Measurements from ENCODE around the gene HK2.
"Not testable (repeated sequence)": the region's sequence is repeated elsewhere in the genome, so short reads cannot be mapped to it uniquely, and the experiment has no call there.

Gene HK2

DNA sequence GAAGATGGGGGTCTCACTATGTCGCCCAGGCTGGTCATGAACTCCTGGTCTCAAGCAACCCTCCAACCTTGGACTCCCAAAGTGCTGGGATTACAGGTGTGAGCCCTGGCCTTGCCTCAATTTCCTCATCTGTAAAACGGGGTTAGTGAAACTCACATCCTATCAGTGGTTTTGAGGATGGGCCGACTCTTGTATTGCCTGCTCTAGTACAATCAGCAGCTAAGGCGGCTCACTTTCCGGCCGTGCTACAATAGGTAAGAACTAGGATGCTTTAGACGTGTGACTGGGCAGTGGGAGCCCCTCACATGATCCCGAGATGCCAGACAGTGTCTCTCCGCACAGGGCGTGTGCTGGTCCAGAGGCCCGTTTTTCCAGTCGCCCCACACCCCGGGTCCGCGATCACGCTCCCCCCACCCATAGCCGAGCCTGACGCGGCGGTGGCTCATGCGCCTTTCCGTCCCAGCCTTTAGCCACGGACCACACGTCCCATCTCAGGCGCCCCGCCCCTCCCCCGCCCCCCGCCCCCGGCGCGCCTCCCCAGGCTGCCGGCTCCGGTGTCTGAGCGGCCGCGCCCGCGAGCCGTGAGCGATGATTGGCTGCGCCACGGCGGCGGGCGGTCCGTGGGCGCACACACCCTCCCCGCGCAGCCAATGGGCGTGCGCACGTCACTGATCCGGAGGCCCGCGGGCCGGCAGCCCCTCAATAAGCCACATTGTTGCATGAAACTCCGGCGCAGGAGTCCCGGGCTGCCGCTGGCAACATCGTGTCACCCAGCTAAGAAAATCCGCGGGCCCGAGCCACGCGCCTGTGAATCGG, at the start of gene HK2:
HK2 (plus strand) TSS at position 710 of the 816 bp plus-strand sequence. CDS start 454 bp downstream, outside the sequence.
- peak; percentile 52 for DNase-seq (ENCODE audit: low read depth)

DNA sequence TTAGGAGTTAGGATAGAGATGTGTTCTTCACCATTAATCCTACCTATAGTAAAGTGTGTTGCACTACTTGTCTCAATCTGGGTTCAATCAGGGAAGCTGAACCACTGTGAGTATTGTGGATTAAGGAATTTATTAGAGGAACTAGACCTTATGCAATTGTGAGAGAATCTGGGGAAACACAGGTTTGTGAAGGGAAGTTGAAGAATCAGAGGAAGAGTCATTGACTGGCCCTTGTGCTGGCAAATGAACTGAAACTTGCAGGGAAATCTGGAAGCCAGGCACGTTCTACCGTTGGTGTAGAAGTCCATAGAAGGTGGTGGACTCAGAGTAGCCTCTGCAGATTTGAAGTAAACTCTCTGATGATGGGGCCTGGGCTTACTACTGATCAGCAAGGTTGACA, 44.7 kb upstream of the HK2 start:
- DNase-seq (ENCODE audit: low read depth) = no peak

DNA sequence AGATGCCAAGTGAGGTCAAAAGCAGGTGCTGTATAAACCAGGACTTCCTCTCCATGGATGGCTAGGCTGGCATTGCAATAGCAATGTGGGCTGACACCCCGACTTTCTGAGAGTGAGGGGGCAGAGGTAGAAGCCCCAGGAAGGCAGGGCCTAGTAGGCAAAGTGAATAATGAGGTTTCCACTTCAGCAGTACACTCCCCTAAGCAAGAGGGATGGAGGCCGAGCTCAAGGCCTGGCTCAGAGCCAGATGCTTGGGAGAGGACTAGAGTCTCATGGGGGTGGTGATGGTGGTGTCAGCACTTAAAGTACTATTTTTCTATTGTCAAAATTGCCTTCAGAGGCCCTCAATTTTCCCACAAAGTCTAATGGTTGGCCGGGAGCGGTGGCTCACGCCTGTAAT, 41.6 kb upstream of the HK2 start:
- DNase-seq (ENCODE audit: low read depth) = no peak

DNA sequence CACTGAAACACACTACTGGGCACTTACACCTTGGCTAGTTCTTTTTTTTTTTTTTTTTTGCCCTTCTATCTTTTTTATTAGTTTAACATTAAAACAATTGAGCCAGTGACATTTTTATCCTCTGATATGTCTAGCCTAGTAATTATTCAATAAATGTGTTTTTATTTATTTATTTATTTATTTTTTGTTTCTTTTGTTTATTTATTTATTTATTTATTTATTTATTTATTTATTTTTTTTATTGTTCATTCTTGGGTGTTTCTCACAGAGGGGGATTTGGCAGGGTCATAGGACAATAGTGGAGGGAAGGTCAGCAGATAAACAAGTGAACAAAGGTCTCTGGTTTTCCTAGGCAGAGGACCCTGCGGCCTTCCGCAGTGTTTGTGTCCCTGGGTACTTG, 39.0 kb upstream of the HK2 start:
- DNase-seq (ENCODE audit: low read depth) = not testable (repeated sequence)

DNA sequence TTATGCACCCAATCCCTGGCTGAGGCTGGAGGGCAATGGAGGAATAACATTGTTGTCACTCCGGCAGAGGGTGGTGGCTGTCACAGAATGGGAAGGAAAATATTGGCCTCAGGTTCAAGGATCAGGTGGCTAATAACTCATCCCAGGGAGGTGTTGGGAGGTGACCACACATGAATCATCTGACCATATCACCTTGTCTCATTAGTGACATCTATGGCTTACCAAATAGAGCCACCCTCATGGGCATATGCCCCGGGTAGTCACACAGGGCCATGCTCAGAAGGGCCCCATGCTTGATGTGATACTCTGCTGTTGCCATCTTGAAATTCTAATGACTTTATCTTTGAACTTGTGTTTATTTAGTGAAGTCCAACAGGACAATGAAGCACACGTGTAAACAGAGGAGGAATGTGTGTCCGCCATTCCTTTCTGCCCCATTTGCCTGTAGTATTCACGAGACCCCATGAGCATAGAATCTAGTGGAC, 27.5 kb upstream of the HK2 start:
- DNase-seq (ENCODE audit: low read depth) = no peak

DNA sequence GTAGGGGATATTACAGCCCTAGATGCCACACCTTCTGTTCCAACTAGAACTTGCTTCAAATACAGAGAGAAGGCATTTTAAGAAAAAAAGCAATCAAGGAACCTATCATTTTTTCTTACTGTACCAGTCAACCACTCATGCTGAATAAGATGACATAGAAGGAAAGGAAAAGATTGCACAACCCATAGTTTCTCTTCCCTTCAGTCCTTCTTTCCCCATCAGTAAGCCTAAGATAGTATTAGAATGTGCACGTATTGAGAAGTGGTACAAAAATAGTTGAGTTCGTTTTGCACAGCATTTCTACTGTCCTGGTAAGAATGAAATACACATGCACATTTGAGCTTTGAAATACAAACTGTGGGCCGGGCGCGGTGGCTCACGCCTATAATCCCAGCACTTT, 27.0 kb upstream of the HK2 start:
- no peak for DNase-seq (ENCODE audit: low read depth)

DNA sequence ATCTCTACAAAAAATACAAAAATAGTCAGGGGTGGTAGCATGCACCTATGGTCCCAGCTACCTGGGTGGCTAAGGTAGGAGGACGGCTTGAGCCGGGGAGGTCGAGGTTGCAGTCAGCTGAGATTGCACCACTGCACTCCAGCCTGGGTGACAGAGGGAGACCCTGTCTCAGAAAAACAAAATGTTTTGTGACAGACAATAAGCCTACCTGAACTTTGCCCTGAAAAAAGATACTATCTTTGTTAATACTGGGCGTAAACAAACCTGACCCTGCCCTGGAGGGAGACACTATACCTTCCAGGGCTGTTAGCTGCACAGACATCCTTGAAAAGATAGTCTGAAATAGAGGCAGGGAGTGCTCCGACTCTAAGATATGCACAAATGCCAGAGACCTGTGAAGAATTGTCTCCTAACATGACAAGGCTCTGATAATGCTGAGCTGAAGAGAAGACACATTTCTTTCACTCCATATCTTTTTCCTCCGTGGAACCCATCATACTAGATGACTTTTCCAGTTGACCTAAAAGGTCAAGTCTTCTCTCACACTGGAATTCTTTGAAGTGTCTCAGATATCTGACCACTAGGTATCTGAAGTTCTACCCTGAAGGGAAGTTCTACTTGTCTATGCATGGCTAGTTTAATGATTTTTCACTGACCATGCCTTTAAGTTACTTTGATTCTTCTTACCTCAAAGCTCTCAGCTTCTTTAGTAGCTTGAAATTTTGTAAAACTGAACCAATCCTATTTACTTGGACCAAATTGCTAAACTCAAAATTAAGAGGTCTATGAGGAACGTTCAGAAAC, 20.9 kb upstream of the HK2 start:
- DNase-seq (ENCODE audit: low read depth) = no peak

DNA sequence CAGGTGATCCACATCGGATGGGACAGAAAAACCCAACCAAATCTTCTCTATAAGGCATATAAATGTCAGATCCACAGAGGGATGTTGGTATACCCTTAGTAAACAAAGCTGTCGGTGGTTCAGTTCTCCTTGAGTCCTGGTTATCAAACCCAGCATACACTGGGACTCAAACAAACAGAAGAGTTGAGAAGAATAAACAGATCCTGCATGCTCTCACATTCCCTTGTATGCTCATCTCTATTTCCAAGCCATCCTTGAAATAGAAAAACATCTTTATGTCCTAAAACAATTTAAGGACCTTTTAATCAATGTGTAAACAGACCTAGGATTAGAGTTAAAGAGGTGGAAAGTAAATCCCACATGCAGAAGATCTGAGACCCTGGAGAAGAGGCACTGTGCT, 19.8 kb upstream of the HK2 start:
- no peak for DNase-seq (ENCODE audit: low read depth)

DNA sequence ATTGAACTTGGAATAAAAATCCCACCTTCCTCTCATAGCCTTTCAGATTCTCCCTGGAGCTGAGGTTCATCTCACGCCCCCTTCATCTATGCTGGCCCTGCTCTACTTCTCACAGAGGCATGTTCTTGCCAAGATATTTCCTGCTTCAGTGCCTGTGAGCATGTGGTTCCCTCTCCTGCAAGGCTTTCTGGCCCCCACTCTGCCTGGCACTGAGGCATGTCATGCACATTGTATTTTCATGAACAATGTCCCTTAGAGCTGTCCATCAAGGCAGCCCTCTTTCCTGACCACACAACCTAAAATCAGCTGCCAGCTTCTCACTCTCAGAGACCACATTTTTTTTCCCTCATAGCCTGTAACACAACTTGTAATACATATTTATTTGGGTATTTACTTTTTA, 18.0 kb upstream of the HK2 start:
- no peak for DNase-seq (ENCODE audit: low read depth)

DNA sequence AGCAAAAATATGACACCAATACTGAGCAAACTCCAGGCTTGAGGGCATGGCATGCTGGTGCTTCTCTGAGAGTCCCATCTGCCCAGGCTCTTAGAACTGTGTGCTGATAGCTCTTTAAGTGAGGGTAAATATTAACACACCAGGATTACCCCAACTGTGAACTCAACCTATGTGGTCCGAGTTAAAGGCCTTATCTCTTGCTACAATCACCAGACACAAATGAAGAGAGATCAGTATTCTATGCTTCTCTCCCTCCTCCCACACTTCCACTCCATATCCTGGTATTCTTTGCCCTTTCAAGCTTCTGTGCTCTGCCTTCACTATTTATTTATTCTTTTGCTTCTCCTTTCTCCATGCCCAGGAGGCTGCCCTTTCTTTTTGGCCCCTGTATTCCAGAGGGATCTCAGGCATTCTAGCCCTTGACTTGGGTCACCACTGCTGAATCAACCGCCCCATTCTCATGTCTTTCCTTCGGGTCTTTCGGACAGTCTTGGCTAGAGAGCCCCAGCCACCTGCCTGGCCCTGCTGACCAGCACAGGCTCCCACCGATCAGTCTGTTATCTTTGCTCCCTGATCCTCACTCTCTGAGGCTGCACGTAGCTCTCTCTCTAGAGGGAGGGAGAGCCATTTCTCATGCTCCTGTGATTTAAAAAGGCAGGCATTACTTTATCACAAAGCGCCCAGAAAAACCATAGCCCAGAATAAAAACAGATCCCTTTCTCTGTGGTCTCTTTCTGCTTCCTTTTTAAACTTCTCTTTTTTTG, 17.2 kb upstream of the HK2 start:
- DNase-seq (ENCODE audit: low read depth) = no peak

DNA sequence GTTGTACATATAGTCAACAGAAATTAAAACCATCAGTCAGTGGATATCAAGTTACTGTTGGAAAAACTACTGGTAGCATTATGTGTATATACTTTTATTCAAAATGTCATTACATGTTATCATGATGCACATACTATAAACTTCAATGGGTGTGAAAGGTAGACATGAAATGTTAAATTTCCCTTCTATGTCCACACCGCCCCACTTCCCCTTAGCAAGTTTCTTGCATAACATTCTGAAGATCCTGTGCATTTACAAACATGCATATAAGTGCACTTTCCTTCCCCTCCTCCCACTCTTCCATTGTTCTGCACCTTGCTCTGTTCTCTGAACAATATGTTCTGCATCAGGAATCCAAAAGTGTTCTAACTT, 16.6 kb upstream of the HK2 start:
- no peak for DNase-seq (ENCODE audit: low read depth)

DNA sequence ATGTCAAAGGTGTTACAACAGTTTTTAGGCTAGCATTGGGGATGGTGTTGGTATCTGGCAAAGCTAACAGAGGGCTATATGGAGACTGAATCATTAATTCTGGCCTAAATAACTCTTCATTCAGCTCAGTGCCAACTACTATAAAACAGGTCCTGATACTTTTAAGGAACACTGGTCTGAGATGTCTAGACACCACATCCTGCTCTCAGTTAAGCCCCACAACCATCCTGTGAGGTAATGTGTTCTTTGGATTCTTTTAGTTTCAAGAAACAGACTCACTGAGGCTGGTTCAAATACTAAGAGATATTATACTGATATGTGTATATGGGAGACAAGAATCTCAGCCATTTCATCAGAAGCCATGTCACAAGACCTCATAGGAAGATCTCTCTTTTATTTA, 14.2 kb upstream of the HK2 start:
- no peak for DNase-seq (ENCODE audit: low read depth)

DNA sequence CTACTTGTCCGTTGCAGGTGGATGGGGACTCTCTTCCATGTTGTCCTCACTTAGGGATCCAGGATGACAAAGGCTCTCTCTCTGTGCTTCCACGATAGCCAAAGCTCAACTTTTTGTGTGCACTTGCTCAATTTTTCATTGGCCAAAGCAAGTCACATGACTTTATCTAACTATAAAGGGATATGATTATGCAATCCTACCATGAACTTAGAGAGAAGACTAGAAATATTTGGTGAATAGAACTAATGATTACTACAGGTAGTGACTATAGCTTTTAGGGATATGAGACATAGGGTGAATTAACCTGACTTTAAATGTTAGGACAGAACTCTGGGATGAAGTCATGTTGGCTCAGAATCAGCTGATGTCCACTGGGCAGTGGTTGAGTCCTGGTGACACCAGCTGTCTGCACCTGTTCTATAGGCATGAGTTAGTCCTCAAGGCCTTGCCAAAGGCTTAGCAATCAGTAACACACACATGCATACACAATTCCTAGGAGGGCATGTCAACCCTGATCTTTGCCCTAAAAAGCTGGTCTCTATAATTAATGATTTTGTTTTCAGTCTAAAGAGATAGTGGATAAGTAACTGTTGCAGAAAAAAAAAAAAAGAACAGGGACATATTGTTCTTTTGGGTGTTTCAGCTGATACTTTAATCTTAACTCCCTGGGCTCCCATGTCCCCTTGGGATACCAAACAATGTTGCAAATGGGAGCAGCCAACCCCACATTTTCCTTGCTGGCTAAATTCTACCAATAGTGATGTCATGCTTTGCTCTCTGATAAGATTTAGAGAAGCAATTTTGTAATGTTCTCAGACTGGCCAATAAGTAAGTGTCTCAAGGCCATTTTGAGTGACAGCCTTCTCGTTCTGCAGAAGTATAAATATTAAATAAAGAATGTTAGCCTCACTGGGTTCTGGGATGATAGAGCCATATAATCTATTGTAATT, 12.5 kb upstream of the HK2 start:
- no peak for DNase-seq (ENCODE audit: low read depth)

DNA sequence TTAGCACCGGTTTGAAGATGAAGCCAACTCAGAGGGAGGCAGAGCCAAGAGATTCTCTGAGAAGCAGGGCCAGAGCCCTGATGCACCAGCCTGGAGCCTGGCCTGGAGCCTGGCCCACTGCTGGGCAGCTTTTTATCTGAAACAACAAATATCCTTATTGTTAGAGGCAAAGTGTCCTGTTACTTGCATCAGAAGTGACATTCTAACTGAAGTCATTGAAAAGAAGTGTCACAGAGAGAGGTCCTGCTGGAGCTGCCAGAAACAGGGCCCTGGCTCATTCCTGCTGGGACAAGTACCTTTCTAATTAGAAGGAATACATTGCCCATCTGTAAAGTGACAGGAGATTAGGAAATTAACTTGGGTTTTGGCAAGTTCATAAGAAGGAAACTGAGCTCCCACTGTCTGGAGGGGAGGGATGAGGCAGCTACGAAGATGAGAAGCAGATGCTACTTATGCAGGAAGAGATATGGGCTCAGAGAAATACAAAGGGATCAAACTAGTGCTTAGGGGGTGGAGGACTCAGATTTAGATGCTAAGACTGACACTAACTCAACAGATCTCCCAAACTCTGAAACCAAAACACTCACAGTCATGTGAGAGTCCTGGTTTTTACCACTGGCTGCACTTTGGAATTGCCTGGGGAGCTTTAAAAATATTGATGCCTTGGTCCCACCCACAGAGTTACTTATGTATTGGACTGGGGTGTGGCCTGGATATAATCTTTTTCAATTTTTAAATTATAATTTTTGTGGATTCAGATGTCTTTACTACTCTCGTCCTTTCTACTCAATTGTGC, 11.0 kb upstream of the HK2 start:
- DNase-seq (ENCODE audit: low read depth) = no peak

DNA sequence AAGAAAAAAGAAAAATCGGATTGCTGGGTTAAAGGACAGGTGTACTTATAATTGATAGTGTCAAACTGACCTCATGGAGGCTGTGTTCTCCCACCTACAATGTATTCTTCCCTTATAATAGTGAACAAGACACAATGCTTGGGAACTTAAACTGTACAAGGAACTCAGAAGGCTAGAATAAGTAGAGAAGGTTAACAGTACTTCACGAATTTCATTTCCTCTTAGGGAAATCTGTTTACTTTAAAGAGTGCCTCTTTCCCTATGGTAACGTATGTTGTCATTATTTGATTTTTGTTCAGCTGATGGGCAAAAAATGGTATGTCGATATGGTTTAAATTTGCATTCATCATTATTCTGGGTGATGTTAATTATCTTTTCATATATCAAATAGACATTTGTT, 9.2 kb upstream of the HK2 start:
- no peak for DNase-seq (ENCODE audit: low read depth)

DNA sequence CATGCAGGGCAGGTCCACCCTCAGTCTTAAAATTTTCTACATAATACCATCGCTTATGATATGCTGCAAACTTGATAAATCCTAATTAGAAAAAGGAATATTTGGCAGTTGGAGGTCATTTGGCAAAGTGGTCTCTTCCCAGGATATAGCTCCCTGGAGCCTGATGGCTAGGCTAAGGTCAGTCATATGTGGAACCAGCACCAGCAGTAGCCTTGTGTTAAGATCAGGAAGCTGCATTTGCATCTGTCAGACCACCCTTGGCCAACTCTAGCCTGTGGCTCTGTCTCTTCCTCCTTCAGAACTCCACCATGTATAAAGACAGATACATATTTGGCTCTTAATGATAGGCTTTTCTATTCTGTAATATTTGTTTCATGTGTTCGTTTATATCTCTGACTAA, 5.4 kb upstream of the HK2 start:
- no peak for DNase-seq (ENCODE audit: low read depth)

DNA sequence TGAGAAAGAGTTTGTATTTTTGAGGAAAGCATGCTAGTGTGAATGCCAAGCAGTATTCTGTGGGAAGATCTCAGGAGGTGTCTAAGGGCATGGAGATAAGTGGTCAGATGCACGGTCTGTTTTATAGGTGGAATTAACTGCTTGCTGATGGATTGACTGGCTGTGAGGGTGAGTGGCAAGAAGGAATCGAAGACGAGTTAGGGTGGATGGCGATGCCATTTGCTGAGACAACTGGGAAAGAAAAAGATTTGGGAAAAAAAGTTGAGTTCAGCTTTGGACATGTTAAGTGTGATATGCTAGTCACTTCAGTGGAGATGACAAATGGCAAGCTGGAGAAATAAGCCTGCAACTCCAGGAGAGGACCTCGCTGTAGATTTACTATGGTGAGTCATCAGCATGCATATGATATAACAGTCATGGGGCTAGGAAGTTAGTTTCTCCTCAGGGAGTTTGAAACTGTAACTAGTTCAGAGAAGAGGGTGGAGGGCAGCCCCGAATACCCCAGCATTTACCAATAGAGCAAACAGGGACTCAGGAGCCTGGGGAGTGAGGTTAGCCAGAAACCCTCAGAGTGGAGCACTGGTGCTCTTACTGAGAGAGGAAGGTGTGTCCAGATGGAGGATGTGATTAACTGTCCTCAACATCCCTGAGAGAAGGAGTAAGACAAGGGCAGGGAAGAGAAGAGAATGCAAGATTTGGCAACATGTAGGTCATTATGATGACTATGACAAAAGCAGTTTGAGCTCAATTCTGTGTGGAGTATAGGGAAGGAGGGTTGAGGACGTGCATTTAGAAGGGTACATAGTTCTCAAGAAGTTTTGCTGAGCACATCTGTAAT, 2.0 kb upstream of the HK2 start:
- DNase-seq (ENCODE audit: low read depth) = no peak

DNA sequence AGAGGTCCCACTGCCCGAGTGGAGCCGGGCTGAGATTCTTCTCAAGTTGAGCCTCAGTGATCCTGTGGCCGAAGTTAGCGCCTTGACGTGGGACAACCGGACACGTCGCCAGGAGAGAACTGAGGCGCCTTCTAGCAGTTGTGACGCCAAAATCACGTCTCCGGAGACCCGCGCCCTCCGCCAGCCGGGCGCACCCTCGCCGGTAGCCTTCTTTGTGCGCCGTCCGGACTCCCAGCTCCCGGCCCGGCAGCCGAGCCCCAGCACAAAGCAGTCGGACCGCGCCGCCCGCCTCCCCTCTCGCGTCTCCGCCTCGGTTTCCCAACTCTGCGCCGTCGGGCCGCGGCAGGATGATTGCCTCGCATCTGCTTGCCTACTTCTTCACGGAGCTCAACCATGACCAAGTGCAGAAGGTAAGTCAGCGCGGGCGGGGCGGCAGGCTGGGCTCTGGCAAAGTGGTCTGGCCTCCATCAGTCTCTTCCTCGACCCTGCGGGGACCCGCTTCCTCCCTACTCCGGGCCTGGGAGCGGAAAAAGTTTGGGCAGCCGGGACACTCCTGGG, 386 bp downstream of the HK2 start:
- DNase-seq (ENCODE audit: low read depth) = not testable (repeated sequence)

Data from stimulated activated CD8-positive, alpha-beta memory T cell treated with anti-CD3 and anti-CD28 coated beads, Interleukin-15, amount 100 ng/mL, for 1 hour (primary cell).